ENCODE results near the gene DMTF1.

DNA sequence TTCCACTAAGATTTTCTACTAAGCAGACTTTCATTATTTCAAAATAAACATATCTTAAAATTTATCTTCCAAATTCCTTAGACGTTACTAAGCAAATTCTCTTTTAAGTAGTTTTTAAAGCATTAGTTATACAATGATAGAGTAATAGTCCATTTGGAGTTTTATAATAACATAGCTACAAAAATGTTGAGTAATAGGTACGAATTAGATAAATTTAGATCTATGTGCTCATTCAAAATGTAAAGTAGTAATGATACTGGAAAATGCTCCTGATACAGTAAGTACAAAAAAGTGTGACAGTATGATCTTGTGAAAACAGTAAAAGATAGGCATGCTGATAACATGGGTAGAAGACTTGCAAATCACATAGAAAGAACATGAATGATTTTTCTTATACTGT, 4.5 kb downstream of the DMTF1 start:
- TF ChIP-seq, protein P1, sequence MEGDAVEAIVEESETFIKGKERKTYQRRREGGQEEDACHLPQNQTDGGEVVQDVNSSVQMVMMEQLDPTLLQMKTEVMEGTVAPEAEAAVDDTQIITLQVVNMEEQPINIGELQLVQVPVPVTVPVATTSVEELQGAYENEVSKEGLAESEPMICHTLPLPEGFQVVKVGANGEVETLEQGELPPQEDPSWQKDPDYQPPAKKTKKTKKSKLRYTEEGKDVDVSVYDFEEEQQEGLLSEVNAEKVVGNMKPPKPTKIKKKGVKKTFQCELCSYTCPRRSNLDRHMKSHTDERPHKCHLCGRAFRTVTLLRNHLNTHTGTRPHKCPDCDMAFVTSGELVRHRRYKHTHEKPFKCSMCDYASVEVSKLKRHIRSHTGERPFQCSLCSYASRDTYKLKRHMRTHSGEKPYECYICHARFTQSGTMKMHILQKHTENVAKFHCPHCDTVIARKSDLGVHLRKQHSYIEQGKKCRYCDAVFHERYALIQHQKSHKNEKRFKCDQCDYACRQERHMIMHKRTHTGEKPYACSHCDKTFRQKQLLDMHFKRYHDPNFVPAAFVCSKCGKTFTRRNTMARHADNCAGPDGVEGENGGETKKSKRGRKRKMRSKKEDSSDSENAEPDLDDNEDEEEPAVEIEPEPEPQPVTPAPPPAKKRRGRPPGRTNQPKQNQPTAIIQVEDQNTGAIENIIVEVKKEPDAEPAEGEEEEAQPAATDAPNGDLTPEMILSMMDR (conservative IDR thresholded peaks at IDR 0.05; ENCODE audit: low read length): no peak
- no peak for TF ChIP-seq EZH2phosphoT487 (IDR thresholded peaks at IDR 0.05; ENCODE audit: borderline replicate concordance, low read depth, low read length)
